ENCODE data around the gene HNF1B.

DNA sequence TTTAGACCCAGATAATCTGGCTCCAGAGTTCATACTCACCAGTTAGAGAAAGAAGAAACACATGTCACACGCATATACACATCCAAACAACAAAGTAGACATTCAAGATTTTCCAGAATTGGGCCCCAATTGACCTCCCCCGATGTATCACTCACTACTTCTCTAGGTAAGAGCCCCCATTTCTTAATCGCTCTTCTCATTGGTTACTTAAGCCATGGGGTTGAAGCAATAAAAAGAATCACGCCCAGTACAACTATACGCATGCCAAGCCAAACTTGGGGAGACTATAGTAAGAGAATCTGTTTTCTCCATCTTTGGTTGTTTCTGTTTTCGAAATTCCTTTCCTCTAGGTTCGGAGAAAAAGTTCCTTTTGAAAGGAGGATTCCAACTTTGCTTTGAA is 102.2 kb downstream of the HNF1B start:
- TF ChIP-seq, protein P1, sequence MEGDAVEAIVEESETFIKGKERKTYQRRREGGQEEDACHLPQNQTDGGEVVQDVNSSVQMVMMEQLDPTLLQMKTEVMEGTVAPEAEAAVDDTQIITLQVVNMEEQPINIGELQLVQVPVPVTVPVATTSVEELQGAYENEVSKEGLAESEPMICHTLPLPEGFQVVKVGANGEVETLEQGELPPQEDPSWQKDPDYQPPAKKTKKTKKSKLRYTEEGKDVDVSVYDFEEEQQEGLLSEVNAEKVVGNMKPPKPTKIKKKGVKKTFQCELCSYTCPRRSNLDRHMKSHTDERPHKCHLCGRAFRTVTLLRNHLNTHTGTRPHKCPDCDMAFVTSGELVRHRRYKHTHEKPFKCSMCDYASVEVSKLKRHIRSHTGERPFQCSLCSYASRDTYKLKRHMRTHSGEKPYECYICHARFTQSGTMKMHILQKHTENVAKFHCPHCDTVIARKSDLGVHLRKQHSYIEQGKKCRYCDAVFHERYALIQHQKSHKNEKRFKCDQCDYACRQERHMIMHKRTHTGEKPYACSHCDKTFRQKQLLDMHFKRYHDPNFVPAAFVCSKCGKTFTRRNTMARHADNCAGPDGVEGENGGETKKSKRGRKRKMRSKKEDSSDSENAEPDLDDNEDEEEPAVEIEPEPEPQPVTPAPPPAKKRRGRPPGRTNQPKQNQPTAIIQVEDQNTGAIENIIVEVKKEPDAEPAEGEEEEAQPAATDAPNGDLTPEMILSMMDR (IDR thresholded peaks at IDR 0.05): no peak
- no peak for TF ChIP-seq EZH2phosphoT487 (IDR thresholded peaks at IDR 0.05; ENCODE audit: borderline replicate concordance, low read depth)

Measured in SK-N-SH (cell line).